ENCODE results near the gene FRAT2.

DNA sequence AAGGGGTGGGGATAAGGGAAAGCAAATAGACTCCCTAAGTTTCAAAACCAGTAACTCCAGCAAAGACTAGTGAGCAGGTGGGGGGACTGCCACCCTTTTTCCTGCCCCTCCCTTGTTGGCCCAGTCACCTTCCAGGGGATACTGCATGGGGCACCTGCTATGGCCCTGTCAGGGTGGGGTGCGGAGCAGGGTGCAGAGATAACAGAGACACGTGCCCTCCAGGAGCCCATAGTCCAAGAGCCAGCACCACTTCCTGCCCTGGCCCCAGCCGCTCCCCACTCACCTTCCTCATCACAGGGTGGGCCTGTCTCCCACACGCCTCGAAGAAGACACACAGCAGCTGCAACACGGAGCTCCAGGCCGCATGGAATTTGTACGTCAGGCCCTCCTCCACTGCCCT, 46.0 kb upstream of the FRAT2 start:
- TF ChIP-seq, protein P1, sequence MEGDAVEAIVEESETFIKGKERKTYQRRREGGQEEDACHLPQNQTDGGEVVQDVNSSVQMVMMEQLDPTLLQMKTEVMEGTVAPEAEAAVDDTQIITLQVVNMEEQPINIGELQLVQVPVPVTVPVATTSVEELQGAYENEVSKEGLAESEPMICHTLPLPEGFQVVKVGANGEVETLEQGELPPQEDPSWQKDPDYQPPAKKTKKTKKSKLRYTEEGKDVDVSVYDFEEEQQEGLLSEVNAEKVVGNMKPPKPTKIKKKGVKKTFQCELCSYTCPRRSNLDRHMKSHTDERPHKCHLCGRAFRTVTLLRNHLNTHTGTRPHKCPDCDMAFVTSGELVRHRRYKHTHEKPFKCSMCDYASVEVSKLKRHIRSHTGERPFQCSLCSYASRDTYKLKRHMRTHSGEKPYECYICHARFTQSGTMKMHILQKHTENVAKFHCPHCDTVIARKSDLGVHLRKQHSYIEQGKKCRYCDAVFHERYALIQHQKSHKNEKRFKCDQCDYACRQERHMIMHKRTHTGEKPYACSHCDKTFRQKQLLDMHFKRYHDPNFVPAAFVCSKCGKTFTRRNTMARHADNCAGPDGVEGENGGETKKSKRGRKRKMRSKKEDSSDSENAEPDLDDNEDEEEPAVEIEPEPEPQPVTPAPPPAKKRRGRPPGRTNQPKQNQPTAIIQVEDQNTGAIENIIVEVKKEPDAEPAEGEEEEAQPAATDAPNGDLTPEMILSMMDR (conservative IDR thresholded peaks at IDR 0.05): no peak
- no peak for TF ChIP-seq ZFX (IDR thresholded peaks at IDR 0.05)
